ENCODE results near the gene ABHD1.

Gene ABHD1

GRCh38 chr2:27138111-27138510, 14.5 kb downstream of the ABHD1 start:
- DNase-seq: no peak

GRCh38 chr2:27139310-27139709, 15.7 kb downstream of the ABHD1 start, which contains the start of gene PRR30:
PRR30 (minus strand) TSS chr2:27139410; CDS start chr2:27138329, 1,081 bp downstream.
- DNase-seq: no peak

GRCh38 chr2:27143285-27143684, 19.7 kb downstream of the ABHD1 start:
- no peak for DNase-seq

- no peak for DNase-seq
Measured at GRCh38 chr2:27145682-27146081, 22.1 kb downstream of the ABHD1 start.

GRCh38 chr2:27147935-27148334, 24.3 kb downstream of the ABHD1 start:
- no peak for DNase-seq

- no peak for DNase-seq
Measured at GRCh38 chr2:27148801-27149439, 25.3 kb downstream of the ABHD1 start, which contains the start of gene TCF23. TCF23 (plus strand) TSS chr2:27149004; CDS start chr2:27149134, 130 bp downstream.

- DNase-seq: no peak
Measured at GRCh38 chr2:27149570-27150405, 26.2 kb downstream of the ABHD1 start.

GRCh38 chr2:27150639-27151230, 27.1 kb downstream of the ABHD1 start:
- no peak for DNase-seq

- no peak for DNase-seq
Measured at GRCh38 chr2:27152102-27152795, 28.6 kb downstream of the ABHD1 start.

- DNase-seq: no peak
Measured at GRCh38 chr2:27152796-27153464, 29.3 kb downstream of the ABHD1 start.

- DNase-seq: no peak
Measured at GRCh38 chr2:27154488-27154887, 30.9 kb downstream of the ABHD1 start.

- no peak for DNase-seq
Measured at GRCh38 chr2:27155069-27155520, 31.5 kb downstream of the ABHD1 start.

- no peak for DNase-seq
Measured at GRCh38 chr2:27158468-27158867, 34.9 kb downstream of the ABHD1 start.

- no peak for DNase-seq
Measured at GRCh38 chr2:27159271-27159670, 35.7 kb downstream of the ABHD1 start.

GRCh38 chr2:27160191-27160590, 36.6 kb downstream of the ABHD1 start:
- DNase-seq: no peak

- no peak for DNase-seq
Measured at GRCh38 chr2:27162151-27163121, 38.8 kb downstream of the ABHD1 start.

- no peak for DNase-seq
Measured at GRCh38 chr2:27164960-27165763, 41.5 kb downstream of the ABHD1 start.

- DNase-seq: no peak
Measured at GRCh38 chr2:27170581-27171337, 47.1 kb downstream of the ABHD1 start.

- no peak for DNase-seq
Measured at GRCh38 chr2:27171351-27171848, 47.8 kb downstream of the ABHD1 start.

All from CD4-positive, alpha-beta T cell treated with Interferon alpha-2 for 1 hour (primary cell).